ENCODE measurements around the gene KRTAP4-3. TPM values are rescaled to one million over a fixed set of nuclear protein-coding genes. Genes with fewer than 3 reads are reported as not detected.
"Not testable (repeated sequence)": the region's sequence is repeated elsewhere in the genome, so short reads cannot be mapped to it uniquely, and the experiment has no call there.

KRTAP4-3 gene
- total RNA-seq, 1 experiment from 2014 or later: not detected

DNA sequence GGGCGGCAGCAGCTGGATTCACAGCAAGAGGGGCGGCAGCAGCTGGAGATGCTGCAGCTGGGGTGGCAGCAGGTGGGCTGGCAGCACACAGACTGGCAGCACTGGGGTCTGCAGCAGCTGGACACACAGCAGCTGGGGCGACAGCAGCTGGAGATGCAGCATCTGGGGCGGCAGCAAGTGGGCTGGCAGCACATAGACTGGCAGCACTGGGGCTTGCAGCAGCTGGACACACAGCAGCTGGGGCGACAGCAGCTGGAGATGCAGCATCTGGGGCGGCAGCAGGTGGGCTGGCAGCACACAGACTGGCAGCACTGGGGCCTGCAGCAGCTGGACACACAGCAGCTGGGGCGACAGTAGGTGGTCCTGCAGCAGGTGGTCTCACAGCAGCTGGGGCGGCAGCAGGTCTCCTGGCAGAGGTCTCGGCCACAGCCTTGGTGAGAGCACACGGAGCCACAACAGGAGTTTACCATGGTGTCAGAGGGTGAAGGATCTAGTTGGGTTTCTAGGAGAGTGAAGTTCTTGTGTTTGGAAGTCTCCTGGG, 50.1 kb downstream of the KRTAP4-3 start, which contains the start of gene KRTAP4-11:
Gene KRTAP4-11, minus strand, starts transcription at position 528 of the 541 bp plus-strand sequence. Its CDS starts 58 bp downstream, at position 470.
- not testable (repeated sequence) for DNase-seq (ENCODE audit: low read depth)

Other genes with a start within 250 kb of the KRTAP4-3 start
- not detected in 2 replicates for gene KRT23, start 230.6 kb downstream of the KRTAP4-3 start, total RNA-seq (2014; rRNA removed; shearing (Covaris generic))
- gene KRT39, start 201.3 kb downstream of the KRTAP4-3 start, total RNA-seq (2014; rRNA removed; shearing (Covaris generic)): 0.20 TPM in 1 of 2 replicates, not detected in the other
- gene KRT40, start 183.9 kb downstream of the KRTAP4-3 start, total RNA-seq (2014; rRNA removed; shearing (Covaris generic)): not detected in 2 replicates
- gene KRTAP3-3, start 174.1 kb downstream of the KRTAP4-3 start, total RNA-seq (2014; rRNA removed; shearing (Covaris generic)): 0.22 TPM in 1 of 2 replicates, not detected in the other
- gene KRTAP3-2, start 168.3 kb downstream of the KRTAP4-3 start, total RNA-seq (2014; rRNA removed; shearing (Covaris generic)): not detected in 2 replicates
- 0.64 and 0.71 TPM in 2 replicates for gene KRTAP3-1, start 159.1 kb downstream of the KRTAP4-3 start, total RNA-seq (2014; rRNA removed; shearing (Covaris generic))
- 3.2 and 5.7 TPM in 2 replicates for gene KRTAP1-5, start 141.0 kb downstream of the KRTAP4-3 start, total RNA-seq (2014; rRNA removed; shearing (Covaris generic))
- gene KRTAP1-4, start 138.0 kb downstream of the KRTAP4-3 start, total RNA-seq (2014; rRNA removed; shearing (Covaris generic)): not detected in 2 replicates
- gene KRTAP1-3, start 133.3 kb downstream of the KRTAP4-3 start, total RNA-seq (2014; rRNA removed; shearing (Covaris generic)): not detected in 2 replicates
- gene KRTAP1-1, start 126.8 kb downstream of the KRTAP4-3 start, total RNA-seq (2014; rRNA removed; shearing (Covaris generic)): not detected in 2 replicates
- not detected in 2 replicates for gene KRTAP2-1, start 120.9 kb downstream of the KRTAP4-3 start, total RNA-seq (2014; rRNA removed; shearing (Covaris generic))
- gene KRTAP2-2, start 113.0 kb downstream of the KRTAP4-3 start, total RNA-seq (2014; rRNA removed; shearing (Covaris generic)): not detected in 2 replicates
- 0.34 and 3.2 TPM in 2 replicates for gene KRTAP2-3, start 108.1 kb downstream of the KRTAP4-3 start, total RNA-seq (2014; rRNA removed; shearing (Covaris generic))
- not detected in 2 replicates for gene KRTAP2-4, start 102.3 kb downstream of the KRTAP4-3 start, total RNA-seq (2014; rRNA removed; shearing (Covaris generic))
- not detected in 2 replicates for gene KRTAP4-7, start 84.1 kb downstream of the KRTAP4-3 start, total RNA-seq (2014; rRNA removed; shearing (Covaris generic))
- gene KRTAP4-8, start 70.1 kb downstream of the KRTAP4-3 start, total RNA-seq (2014; rRNA removed; shearing (Covaris generic)): 0.10 TPM in 1 of 2 replicates, not detected in the other
- not detected in 2 replicates for gene KRTAP4-16, start 66.0 kb downstream of the KRTAP4-3 start, total RNA-seq (2014; rRNA removed; shearing (Covaris generic))
- not detected in 2 replicates for gene KRTAP4-9, start 62.8 kb downstream of the KRTAP4-3 start, total RNA-seq (2014; rRNA removed; shearing (Covaris generic))
- not detected in 2 replicates for gene KRTAP4-11, start 49.8 kb downstream of the KRTAP4-3 start, total RNA-seq (2014; rRNA removed; shearing (Covaris generic))
- gene KRTAP4-12, start 44.0 kb downstream of the KRTAP4-3 start, total RNA-seq (2014; rRNA removed; shearing (Covaris generic)): not detected in 2 replicates
- not detected in 2 replicates for gene KRTAP4-6, start 27.7 kb downstream of the KRTAP4-3 start, total RNA-seq (2014; rRNA removed; shearing (Covaris generic))
- gene KRTAP4-5, start 18.4 kb downstream of the KRTAP4-3 start, total RNA-seq (2014; rRNA removed; shearing (Covaris generic)): not detected in 2 replicates
- gene KRTAP4-4, start 7.5 kb downstream of the KRTAP4-3 start, total RNA-seq (2014; rRNA removed; shearing (Covaris generic)): not detected in 2 replicates
- gene KRTAP4-2, start 10.0 kb upstream of the KRTAP4-3 start, total RNA-seq (2014; rRNA removed; shearing (Covaris generic)): not detected in 2 replicates
- not detected in 2 replicates for gene KRTAP4-1, start 16.7 kb upstream of the KRTAP4-3 start, total RNA-seq (2014; rRNA removed; shearing (Covaris generic))
- not detected in 2 replicates for gene KRTAP9-1, start 21.7 kb upstream of the KRTAP4-3 start, total RNA-seq (2014; rRNA removed; shearing (Covaris generic))
- gene KRTAP9-2, start 58.4 kb upstream of the KRTAP4-3 start, total RNA-seq (2014; rRNA removed; shearing (Covaris generic)): not detected in 2 replicates
- gene KRTAP9-3, start 64.2 kb upstream of the KRTAP4-3 start, total RNA-seq (2014; rRNA removed; shearing (Covaris generic)): not detected in 2 replicates
- gene KRTAP9-8, start 69.8 kb upstream of the KRTAP4-3 start, total RNA-seq (2014; rRNA removed; shearing (Covaris generic)): not detected in 2 replicates
- not detected in 2 replicates for gene KRTAP9-4, start 81.5 kb upstream of the KRTAP4-3 start, total RNA-seq (2014; rRNA removed; shearing (Covaris generic))
- gene KRTAP9-9, start 87.2 kb upstream of the KRTAP4-3 start, total RNA-seq (2014; rRNA removed; shearing (Covaris generic)): not detected in 2 replicates
- not detected in 2 replicates for gene KRTAP9-6, start 97.2 kb upstream of the KRTAP4-3 start, total RNA-seq (2014; rRNA removed; shearing (Covaris generic))
- not detected in 2 replicates for gene KRTAP9-7, start 107.5 kb upstream of the KRTAP4-3 start, total RNA-seq (2014; rRNA removed; shearing (Covaris generic))
- not detected in 2 replicates for gene KRTAP29-1, start 134.6 kb upstream of the KRTAP4-3 start, total RNA-seq (2014; rRNA removed; shearing (Covaris generic))
- gene KRTAP16-1, start 141.1 kb upstream of the KRTAP4-3 start, total RNA-seq (2014; rRNA removed; shearing (Covaris generic)): not detected in 2 replicates
- gene KRTAP17-1, start 147.5 kb upstream of the KRTAP4-3 start, total RNA-seq (2014; rRNA removed; shearing (Covaris generic)): not detected in 2 replicates
- 0.17 TPM in 1 of 2 replicates, not detected in the other for gene KRT33A, start 182.6 kb upstream of the KRTAP4-3 start, total RNA-seq (2014; rRNA removed; shearing (Covaris generic))
- gene KRT33B, start 201.6 kb upstream of the KRTAP4-3 start, total RNA-seq (2014; rRNA removed; shearing (Covaris generic)): 1.3 TPM in 1 of 2 replicates, not detected in the other
- gene KRT34, start 214.1 kb upstream of the KRTAP4-3 start, total RNA-seq (2014; rRNA removed; shearing (Covaris generic)): 6.7 and 7.6 TPM in 2 replicates
- not detected in 2 replicates for gene KRT31, start 229.4 kb upstream of the KRTAP4-3 start, total RNA-seq (2014; rRNA removed; shearing (Covaris generic))

All from M059J (cell line).